ENCODE results near the gene TNKS2. TPM values are rescaled to one million over a fixed set of nuclear protein-coding genes. Genes with fewer than 3 reads are reported as not detected.
"Not testable (repeated sequence)": the region's sequence is repeated elsewhere in the genome, so short reads cannot be mapped to it uniquely, and the experiment has no call there.

TNKS2 gene
- total RNA-seq, 1 donor, result 61.5 TPM

DNA sequence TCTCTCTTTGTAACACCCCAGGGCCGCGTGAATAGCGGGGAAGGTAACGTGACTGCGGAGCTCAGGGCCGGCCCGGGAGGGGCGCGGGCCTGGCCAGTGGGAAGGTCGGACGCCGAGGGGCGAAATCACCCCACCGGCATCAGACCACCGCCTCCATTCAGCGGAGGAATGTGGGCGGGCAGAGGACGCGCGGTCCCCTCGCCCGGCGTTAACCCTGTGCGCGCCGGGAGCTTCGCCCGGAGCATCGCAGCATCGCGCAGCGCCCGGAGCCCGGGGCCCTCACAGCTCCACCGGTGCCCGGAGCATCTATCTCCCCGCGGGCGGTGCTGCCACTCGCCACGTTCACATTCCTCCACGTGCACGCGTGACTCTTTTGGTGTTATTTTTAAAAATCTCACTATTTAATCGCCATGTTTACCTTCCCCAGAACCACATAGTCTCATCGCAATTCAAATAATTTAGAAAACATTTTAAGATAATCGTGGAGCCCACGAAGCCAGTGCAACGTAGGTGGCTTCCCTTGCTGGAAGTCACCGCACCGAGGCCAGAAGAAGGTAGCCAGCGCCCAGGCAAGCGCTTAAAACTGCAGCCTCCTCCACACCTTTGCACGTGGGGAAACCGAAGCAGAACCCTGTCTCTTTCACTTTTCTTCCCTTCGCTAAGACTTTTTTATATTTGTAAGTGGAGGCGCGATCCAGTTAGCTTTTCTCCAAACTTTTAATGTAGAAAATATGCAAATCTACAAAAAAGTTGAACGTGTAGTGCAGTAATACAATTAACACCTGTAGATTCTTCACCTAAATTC lies 89.2 kb downstream of the TNKS2 start:
- Histone ChIP-seq H4K20me1 (ENCODE audit: insufficient read depth, low read length) (no peaks in the 10 kb centered on the region), H3K4me1 (ENCODE audit: insufficient read depth, low read length) (peaks cover 23% of the 10 kb centered on the region), H3K4me2 (ENCODE audit: insufficient read depth, low read length) (peak overlapping the region; percentile 90), H3K27ac (ENCODE audit: low read depth, low read length) (no peak overlapping the region), H2AFZ (ENCODE audit: low read length) (peak overlapping the region; percentile 79), H3K79me2 (ENCODE audit: insufficient read depth, low read length) (no peaks in the 10 kb centered on the region), H3K9me3 (ENCODE audit: low read depth, low read length) (no peaks in the 10 kb centered on the region), H3K36me3 (ENCODE audit: insufficient read depth, low read length) (no peaks in the 10 kb centered on the region), H3K4me3 (ENCODE audit: insufficient read depth, low read length) (peak overlapping the region; percentile 72), H3K27me3 (ENCODE audit: insufficient read depth, low read length) (no peaks in the 10 kb centered on the region)
- TF ChIP-seq, protein P1, sequence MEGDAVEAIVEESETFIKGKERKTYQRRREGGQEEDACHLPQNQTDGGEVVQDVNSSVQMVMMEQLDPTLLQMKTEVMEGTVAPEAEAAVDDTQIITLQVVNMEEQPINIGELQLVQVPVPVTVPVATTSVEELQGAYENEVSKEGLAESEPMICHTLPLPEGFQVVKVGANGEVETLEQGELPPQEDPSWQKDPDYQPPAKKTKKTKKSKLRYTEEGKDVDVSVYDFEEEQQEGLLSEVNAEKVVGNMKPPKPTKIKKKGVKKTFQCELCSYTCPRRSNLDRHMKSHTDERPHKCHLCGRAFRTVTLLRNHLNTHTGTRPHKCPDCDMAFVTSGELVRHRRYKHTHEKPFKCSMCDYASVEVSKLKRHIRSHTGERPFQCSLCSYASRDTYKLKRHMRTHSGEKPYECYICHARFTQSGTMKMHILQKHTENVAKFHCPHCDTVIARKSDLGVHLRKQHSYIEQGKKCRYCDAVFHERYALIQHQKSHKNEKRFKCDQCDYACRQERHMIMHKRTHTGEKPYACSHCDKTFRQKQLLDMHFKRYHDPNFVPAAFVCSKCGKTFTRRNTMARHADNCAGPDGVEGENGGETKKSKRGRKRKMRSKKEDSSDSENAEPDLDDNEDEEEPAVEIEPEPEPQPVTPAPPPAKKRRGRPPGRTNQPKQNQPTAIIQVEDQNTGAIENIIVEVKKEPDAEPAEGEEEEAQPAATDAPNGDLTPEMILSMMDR (IDR thresholded peaks at IDR 0.05; ENCODE audit: extremely low read depth, low read depth, low read length), result no peak
- peak; percentile 81 for DNase-seq (ENCODE audit: insufficient read length, low spot score, missing footprints)

DNA sequence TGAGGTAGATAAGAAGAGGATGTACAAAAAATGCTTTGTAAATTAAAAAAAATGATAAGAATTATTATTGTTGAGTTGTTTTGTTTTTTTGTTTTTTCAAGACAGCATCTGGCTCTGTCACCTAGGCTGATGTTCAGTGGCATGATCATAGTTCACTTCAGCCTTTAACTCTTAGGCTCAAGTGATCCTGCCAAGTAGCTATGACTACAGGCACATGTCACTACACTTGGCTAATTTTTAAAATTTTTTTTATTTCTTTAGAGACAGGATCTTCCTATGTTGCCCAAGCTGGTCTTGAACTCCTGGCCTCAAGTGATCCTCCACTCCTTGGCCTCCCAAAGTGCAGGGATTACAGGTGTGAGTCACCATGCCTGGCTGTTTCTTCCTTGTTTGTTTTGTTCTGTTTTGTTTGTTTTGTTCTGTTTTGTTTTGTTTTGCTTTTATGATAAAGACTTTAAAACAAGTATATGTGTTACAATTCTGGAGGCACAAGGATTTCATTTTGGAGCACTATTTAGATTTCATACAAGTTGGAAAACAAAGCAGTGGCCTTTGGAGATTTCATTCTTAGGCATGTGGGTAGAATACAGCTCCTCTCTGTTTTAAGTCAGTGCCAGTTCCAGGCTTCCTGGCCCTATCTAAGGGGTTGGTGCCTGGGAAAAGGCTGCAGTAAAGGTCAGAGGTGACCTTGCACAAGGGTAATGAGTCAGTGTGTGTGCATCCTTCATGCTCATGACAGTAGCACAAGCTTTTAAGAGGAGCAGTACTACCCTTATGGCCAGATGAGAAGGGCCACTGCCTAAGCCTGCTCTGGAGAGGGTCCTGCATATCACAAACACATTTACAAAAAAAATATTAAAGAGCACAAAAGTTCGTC lies 93.1 kb downstream of the TNKS2 start:
- no peak overlapping the region for H3K4me3 ChIP-seq (ENCODE audit: insufficient read depth, low read length)
- H3K4me2 ChIP-seq (ENCODE audit: insufficient read depth, low read length), result no peak overlapping the region
- TF ChIP-seq, protein P1 (IDR thresholded peaks at IDR 0.05; ENCODE audit: extremely low read depth, low read depth, low read length), result no peak
- no peaks in the 10 kb centered on the region for H4K20me1 ChIP-seq (ENCODE audit: insufficient read depth, low read length)
- no peak for DNase-seq (ENCODE audit: insufficient read length, low spot score, missing footprints)
- H3K4me1 ChIP-seq (ENCODE audit: insufficient read depth, low read length), result peaks cover 9% of the 10 kb centered on the region
- H3K36me3 ChIP-seq (ENCODE audit: insufficient read depth, low read length), result no peaks in the 10 kb centered on the region
- no peak overlapping the region for H3K27ac ChIP-seq (ENCODE audit: low read depth, low read length)
- H2AFZ ChIP-seq (ENCODE audit: low read length), result no peak overlapping the region
- no peaks in the 10 kb centered on the region for H3K27me3 ChIP-seq (ENCODE audit: insufficient read depth, low read length)
- no peaks in the 10 kb centered on the region for H3K9me3 ChIP-seq (ENCODE audit: low read depth, low read length)
- no peaks in the 10 kb centered on the region for H3K79me2 ChIP-seq (ENCODE audit: insufficient read depth, low read length)

GRCh38 chr10:91893051-91893450 lies 94.8 kb downstream of the TNKS2 start:
- TF ChIP-seq, protein P1 (IDR thresholded peaks at IDR 0.05; ENCODE audit: extremely low read depth, low read depth, low read length), result no peak
- no peaks in the 10 kb centered on the region for H4K20me1 ChIP-seq (ENCODE audit: insufficient read depth, low read length)
- H3K4me3 ChIP-seq (ENCODE audit: insufficient read depth, low read length), result no peak overlapping the region
- DNase-seq (ENCODE audit: insufficient read length, low spot score, missing footprints), result no peak
- H3K27ac ChIP-seq (ENCODE audit: low read depth, low read length), result no peak overlapping the region
- peaks cover under 1% of the 10 kb centered on the region for H3K4me1 ChIP-seq (ENCODE audit: insufficient read depth, low read length)
- H2AFZ ChIP-seq (ENCODE audit: low read length), result no peak overlapping the region
- H3K27me3 ChIP-seq (ENCODE audit: insufficient read depth, low read length), result no peaks in the 10 kb centered on the region
- no peak overlapping the region for H3K4me2 ChIP-seq (ENCODE audit: insufficient read depth, low read length)
- no peaks in the 10 kb centered on the region for H3K36me3 ChIP-seq (ENCODE audit: insufficient read depth, low read length)
- no peaks in the 10 kb centered on the region for H3K79me2 ChIP-seq (ENCODE audit: insufficient read depth, low read length)
- no peaks in the 10 kb centered on the region for H3K9me3 ChIP-seq (ENCODE audit: low read depth, low read length)

- H4K20me1 ChIP-seq (ENCODE audit: insufficient read depth, low read length); H3K79me2 ChIP-seq (ENCODE audit: insufficient read depth, low read length); H3K9me3 ChIP-seq (ENCODE audit: low read depth, low read length); H3K36me3 ChIP-seq (ENCODE audit: insufficient read depth, low read length); H3K27ac ChIP-seq (ENCODE audit: low read depth, low read length); H2AFZ ChIP-seq (ENCODE audit: low read length); H3K4me3 ChIP-seq (ENCODE audit: insufficient read depth, low read length); DNase-seq (ENCODE audit: insufficient read length, low spot score, missing footprints); H3K27me3 ChIP-seq (ENCODE audit: insufficient read depth, low read length); H3K4me2 ChIP-seq (ENCODE audit: insufficient read depth, low read length); H3K4me1 ChIP-seq (ENCODE audit: insufficient read depth, low read length): not testable (repeated sequence)
Observed at GRCh38 chr10:91894261-91894685, 96.0 kb downstream of the TNKS2 start.
